GM12874 (cell line): ENCODE results near the gene FBP1.

Experiments
- TF ChIP-seq, protein P1 (sequence below): IDR thresholded peaks from 2 replicates; pipeline ENCODE4 v1.5.1; 2011; ENCODE audit warnings: low read depth, mild to moderate bottlenecking, control low read depth, low read length, moderate library complexity; ENCODE audit not compliant: insufficient read depth

Gene FBP1

DNA sequence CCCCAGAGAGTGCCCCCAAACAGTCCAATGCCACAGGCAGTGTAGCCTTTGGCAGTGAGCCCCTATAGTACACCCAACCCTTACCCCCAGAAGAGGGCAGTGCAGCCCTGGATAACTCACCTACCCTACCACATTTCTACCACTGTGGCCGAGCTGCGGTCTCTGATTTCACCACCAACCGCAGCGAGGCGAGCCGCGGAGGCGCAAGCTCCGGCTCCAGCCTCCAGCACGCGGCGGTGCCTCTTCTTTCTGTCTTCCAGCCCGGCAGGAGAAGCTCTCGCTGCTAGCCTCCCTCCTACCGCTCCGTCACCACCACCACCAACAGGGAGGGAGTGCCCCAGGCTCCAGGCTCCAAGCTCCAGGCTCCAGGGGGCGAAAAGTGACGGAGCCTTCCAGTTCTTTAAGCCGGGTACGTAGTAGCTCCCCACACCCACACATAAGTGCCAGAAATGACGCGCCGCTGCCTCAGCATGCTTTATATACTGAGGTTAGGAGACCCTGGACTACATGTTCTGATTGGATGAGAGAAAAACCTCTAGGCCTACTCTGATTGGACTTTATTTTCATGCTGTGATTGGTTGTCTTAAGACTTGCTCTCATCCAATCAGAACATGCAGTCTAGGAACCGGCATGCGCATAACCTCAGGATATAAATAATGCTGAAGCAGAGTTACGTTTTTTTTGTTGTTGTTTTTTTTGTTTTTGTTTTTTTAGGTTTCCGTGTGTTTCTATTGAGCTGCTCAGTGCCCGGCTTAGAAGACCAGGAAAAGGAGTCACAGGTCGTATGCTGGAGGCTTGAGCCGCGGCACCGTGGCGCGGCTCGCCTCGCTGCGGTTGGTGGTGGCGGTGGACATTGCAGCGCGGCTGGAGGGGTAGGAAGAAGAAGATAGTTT lies 84.6 kb downstream of the FBP1 start, which contains the start of gene PCAT7:
TSS of gene PCAT7 (plus strand) at position 645 of the 893 bp plus-strand sequence.
- TF ChIP-seq, protein P1, sequence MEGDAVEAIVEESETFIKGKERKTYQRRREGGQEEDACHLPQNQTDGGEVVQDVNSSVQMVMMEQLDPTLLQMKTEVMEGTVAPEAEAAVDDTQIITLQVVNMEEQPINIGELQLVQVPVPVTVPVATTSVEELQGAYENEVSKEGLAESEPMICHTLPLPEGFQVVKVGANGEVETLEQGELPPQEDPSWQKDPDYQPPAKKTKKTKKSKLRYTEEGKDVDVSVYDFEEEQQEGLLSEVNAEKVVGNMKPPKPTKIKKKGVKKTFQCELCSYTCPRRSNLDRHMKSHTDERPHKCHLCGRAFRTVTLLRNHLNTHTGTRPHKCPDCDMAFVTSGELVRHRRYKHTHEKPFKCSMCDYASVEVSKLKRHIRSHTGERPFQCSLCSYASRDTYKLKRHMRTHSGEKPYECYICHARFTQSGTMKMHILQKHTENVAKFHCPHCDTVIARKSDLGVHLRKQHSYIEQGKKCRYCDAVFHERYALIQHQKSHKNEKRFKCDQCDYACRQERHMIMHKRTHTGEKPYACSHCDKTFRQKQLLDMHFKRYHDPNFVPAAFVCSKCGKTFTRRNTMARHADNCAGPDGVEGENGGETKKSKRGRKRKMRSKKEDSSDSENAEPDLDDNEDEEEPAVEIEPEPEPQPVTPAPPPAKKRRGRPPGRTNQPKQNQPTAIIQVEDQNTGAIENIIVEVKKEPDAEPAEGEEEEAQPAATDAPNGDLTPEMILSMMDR = peak; percentile 37

DNA sequence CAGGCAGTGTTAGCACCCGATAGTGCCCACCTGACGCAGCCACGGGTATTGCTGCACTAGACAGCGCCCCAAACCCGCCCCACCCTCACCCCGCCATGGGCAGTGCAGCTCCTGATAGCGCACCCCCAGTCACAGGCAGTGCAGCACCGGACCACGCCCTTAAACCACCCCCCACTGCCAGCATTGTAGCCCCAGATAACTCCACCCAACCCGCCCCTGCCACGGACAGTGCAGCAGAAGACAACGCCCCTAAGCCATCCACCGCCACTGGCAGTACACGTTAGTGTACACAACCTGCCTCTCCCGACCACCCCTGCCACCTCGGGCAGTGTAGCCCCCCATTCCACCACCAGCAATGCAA lies 85.3 kb downstream of the FBP1 start:
- TF ChIP-seq, protein P1 = no peak
